ELR (cell line): Measurements from ENCODE around the gene SUGCT.

Experiments used
- DNase-seq: peaks from one replicate; pipeline ENCODE4 v3.0.0-alpha.2; 2015; ENCODE audit warnings: low read depth

SUGCT gene

DNA sequence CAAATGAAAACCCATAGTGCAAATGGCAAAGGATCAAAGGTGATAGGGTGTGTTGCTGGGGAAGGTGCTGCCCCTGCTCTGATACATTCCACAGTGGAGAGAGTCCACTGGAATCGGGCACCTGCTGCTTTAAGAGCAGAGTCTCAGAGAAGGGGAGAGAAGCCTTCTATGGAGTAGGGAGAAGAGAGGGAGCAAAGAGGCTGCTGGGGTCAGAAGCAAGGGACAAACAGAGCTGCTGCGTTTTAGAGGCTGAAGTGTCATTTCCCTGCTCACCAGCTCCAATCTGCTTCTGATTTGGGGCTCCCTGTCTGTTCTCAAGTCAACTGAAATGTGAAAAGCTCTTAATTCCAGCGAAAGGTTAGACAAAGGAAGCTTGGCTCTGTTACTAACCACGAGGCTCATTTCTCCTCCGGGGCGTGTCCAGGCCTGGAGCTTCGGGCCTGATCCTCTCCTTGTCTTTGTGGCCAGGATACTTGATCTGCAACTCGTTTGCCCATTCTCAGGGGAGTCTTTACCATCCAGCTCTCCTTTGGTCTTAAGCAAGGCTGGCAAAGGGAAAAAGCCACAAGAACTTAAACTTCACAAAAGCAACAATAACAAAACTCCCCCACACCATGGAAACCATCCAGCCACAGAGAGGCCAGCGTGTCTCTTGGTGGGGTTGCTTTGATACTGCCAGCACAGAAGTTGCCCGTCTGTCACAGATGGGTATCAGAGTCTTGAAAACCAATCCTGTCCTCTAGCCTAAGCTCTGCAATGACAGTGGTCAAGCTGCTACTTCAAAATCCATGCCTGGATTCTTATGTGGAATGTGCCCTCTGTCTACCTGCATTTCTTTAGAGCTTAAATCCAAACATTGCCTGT, 692.6 kb downstream of the SUGCT start:
- DNase-seq, result peak; percentile 24

DNA sequence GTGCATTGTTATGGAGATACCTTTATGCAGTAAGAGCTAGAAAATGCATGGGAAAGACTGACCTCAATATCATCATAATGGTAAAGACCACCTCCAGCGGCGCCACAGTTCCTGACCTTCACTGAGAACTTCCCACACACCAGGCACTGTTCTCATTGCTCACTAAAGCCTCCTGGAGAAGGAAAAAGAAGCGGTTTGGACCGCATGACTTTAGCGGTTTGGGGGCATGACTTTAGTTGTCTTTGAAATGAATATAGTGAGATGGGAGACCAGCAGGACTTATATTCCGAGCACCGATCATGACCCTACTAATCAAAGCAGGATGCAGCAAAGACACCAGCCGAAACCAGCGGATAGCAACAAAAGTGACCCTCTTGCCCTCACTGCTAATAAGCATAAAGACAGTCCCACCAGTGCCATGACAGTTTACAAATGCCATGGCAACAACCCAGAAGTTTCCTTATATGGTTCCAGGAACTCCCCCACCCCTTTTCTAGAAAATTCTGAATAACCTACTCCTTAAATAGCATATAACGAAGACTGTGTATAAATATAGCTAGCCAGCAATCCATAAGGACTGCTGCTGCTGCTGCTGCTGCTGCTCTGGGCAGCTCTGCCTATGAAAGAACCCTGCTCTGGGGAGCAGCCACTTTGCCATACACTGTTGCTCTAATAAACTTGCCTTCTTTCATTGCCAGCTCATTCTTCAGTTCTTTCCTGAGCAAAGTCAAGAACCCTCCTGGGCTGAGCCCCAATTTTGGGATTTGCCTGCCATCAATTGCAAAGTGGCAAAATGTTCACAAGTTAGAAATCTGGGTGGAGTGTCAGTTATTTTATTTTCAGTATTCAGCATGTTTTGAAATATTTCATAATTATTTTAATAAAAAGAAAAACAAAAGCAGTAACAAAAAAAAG, 694.1 kb downstream of the SUGCT start:
- DNase-seq, result no peak

DNA sequence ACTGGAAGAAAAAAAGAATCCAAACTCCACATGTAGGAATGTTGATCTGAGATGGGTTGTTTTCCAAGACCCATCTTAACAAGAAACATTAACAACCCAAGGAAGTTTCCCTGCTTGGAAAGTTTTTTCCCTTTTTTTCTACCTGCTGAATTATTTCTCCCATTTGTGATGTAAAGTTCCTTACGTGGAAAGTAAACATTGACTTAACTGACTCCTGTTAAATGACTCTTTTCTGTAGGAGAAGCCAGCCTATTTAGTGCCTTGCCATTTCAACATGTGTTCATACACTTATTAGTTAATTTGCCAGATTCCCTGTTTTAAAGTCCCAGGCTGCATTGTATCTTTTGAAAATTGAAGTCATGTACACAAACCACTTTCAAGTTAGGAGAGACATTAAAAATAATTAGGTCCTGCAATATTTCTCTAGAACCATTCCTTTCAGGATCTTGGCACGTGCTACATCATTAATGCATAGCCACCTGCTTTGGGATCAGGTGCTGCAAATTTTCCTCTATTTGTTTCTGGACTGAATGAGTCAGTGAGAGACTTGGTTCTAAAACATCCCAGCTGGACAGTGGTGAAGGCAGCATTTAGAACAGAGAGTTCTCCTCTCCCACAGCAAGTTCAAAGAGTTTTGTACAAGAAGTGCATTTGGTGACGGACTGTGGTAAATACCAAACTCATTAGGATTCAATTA, 698.5 kb downstream of the SUGCT start:
- DNase-seq, result no peak

DNA sequence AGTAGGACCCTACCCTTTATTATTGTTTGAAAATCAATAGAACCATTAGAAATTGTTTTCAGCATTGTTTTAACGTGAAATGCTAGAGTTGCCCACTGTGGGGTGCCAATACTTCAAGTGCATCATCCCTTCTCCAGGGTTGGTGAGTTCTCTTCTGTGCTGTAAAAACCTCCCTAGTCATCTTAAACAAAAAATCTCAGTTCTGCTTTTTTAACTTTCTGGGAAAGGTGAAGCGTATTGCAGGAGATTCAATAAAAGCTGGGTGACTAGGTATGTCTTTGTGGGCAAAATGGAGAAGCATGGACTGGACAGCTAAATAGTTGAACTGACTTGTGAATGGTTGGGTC, 699.1 kb downstream of the SUGCT start:
- DNase-seq, result peak; percentile 56

DNA sequence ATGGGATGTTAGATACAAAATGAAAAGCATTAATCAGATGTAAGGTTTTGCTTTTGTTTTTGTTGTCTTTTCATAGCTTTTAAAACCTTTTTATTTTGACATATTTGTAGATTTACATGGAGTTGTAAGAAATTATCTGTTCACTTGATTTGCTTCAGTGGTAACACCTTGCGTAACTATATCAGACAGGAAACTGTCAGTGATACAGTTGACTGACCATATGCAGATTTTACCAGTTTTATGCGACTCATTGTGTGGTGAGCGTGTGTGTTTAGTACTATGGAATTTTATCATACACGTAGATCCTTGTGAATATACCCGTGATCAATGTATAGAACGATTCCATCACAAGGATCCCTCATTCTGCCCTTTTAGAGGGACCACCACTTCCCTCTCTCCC, 701.4 kb downstream of the SUGCT start:
- peak; percentile 54 for DNase-seq

DNA sequence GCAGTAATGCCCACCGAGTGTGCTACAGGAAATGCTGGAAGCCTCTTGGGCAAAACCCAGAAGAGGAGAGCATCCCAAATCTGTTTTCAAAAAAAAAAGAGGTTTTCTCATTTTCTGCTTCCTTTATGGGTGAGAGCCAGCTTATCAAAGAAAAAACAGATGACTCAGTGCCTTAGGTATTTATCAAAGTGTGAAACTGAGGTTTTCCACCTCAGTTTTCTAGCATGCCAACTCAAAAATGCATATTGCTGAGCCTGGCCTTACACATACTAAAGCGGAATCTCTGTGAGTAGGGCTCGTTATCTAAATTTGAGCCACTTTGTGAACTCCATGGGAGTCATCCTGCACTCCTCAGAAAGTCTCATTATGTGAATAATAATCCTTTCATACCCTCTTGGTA, 705.1 kb downstream of the SUGCT start:
- DNase-seq, result peak; percentile 25

DNA sequence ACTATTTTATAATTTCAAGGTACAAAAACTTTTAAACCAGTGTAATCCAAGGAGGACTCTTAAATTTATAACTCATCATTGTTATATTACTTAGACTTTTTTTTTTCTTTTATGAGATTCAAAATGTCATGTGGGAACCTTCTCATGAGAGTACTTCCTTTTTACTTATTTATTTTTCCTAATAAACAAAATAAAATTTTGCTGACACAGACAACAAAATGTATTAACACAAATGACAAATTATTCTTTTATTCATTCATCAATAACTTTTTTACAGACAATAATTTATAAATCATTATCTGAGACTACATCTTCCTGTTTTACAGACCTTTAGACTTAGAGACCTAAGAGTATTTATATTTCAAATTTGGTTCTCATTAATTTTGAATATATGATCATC, 706.2 kb downstream of the SUGCT start:
- DNase-seq, result no peak

DNA sequence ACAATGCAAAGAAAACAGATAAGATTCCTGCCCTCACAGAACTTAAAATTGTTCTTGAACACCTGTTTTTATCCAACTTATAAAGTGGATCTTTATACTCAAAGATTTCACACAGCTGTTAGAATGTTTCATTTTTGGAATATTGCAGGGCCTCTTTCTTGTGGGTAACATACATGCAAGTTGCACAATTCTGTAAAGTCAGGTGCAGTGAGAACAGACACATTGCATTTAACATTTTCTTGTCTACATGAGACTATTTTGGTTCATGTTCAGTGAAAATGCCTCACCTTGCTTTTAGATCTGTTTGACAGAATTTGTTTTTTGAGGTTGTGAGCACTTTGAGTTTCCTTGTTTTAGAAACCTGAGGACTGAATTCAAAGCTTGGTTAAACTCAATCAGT, 707.8 kb downstream of the SUGCT start:
- DNase-seq, result no peak

DNA sequence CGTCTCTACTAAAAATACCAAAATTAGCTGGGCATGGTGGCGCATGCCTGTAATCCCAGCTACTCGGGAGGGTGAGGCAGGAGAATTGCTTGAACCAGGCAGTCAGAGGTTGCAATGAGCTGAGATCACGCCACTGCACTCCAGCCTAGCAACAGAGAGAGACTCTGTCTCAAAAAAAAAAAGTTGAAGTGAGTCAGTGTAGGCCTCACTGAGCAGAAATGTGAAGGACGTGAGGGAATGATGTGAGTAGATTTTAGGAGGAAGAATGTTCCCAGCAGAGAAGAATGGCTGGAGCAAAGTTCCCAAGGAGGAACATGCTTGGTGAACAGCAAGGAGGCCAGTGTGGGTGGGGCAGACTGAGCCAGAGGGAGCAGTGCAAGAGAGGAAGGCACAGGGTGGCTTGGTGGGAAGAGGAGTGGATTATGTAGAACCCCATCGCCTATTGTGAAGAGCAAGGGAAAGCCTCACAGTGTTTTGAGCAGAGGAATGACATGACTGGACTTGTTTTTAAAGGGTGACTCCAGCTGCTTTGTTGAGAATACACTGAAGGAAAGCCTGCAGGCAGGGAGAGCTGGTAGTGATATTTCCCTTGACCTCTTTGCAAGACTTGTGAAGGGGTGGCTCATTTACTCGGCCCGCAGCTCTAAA, 708.7 kb downstream of the SUGCT start:
- DNase-seq, result peak; percentile 9

DNA sequence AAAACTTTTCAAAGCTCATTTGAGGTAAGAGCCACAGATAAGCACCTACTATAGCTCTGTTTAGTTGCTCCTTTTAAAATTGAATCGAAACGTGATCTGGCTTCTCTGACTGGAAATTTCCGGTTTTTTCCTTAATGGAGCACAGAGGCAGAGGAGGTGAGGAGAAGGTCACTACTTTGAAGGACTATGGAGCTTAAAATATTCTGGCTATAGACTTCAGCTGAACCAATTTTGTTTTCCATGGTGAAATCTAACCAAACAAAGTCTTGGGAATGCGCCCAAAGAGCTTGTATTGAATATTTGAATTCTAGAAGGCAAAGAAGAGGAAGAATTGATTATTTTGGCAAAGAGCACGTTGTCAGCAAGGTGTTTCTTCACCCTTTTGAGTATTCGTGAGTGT, 711.1 kb downstream of the SUGCT start:
- DNase-seq, result no peak

DNA sequence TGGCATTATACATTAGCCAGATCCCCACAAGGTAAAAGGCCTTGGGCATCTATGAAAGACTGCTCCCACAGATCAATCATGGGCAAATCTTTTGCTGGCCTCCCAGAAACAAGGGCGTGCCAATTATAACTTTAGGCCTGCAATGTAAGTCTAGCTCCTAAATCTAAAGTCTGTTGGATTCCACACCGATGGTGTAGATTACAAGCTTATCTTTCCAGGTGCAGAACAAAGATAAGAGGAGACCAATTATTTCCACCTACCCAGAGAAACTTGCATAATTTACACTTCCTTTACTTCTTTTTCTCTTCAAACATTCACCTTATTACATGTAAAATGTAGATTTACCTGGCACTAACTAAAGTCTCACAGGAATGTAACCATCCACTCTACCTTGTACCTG, 713.1 kb downstream of the SUGCT start:
- DNase-seq, result no peak

DNA sequence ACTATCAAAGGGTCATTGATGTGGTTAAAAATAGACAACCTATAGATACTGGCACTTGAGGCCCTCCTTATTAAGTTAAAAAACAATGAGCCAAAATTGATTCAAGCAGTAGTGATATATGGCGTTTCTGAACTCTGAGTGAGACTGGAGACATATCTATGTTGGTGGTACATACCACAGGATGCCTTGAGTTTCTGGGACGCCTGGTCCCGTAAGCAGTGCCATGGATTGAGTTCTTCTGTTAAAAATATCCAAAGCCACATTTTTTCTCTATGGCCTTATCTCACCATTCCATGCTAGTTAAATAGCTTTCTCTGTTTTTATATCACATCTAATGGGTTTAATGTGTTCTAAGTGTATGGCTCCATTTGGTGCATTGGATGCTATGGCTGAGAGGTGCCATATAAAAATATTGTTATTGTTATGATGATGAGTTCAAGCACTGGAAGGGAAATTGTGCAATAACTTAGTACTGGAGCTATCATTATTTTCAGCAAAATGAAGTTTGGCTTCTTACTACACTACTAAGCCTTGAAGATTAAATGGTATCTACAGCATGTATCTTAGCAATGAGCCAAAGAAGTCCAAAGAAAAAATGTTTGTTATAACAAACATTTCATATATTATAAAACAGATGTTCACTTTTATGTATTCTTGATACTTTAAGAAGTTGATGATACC, 713.9 kb downstream of the SUGCT start:
- no peak for DNase-seq

DNA sequence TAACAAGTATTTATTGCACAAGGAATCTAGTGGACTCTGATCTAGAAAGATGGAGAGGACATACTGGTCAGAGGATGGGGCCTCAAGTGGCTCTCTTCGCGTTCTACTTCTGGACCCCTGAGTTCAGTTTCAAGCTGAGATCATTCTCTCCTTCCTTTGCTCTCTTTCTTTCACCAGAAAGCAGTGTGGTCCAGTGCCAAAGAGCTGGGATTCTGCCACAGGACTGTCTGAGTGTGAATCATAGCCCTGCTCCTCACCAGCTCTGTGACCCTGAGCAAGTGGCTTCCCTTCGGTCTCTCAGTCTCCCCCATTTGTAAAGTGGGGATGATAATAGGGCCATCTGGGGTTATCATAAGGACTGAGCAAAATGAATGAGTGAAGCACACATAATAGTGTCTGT, 715.2 kb downstream of the SUGCT start:
- no peak for DNase-seq

DNA sequence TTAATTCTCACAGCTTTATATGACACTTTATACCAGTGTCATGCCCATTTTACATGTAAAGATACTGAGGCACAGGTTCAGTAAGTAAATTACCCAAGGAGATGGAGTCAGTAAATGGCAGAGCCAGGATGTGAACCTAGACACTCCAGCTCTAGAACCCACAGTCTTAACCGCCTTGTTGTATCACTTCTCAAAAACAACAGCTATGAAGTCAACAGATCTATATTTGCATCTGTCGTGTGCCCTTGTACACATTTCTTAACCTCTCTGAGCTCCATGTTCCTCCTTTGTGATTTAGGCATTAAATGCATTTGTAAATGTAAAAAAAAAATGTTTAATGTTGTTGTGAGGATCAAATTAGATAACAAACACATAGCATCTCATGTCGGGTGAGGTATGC, 716.2 kb downstream of the SUGCT start:
- DNase-seq, result no peak

DNA sequence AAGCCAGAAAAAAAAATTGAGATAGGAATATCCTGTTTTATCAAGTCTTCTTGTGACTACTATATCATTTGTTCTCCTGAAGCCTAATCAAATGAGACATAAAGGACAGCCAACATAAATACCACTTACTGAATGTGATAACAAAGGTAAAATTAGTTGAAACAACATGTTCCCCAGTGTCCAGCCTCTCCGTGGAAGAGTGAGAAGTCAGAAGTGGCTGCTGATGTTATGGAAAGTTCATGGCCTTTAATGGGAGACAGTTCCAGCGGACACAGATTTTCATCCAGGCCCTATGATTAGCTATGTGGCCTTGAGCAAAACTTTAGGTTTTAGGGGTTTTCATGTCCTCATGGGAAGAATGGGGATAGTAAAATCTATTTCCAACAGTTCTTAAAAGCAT, 724.3 kb downstream of the SUGCT start:
- no peak for DNase-seq

DNA sequence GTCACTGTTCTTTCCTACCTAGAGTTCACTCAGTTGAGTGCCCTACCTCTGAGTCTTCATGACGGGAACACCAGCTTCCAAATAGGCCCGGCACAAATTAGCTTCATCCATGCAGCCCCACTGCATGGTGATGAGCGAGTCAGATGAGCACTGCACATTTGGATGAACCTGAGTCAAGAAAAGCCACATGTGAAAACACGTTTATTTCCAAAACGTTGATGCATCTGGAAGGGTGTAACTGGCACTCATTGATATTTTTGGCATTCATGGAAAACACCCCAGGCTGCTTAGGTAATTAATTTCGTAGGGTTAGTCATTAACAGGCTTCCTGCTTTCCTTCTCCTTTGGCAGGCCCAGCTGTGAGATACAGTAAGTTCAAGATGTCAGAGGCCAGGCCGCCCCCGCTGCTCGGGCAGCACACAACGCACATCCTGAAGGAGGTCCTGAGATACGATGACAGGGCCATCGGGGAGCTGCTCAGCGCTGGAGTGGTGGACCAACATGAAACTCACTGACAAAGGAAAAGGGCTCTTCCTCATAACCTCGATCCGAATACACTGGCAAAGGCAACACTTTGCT, 725.2 kb downstream of the SUGCT start:
- no peak for DNase-seq

DNA sequence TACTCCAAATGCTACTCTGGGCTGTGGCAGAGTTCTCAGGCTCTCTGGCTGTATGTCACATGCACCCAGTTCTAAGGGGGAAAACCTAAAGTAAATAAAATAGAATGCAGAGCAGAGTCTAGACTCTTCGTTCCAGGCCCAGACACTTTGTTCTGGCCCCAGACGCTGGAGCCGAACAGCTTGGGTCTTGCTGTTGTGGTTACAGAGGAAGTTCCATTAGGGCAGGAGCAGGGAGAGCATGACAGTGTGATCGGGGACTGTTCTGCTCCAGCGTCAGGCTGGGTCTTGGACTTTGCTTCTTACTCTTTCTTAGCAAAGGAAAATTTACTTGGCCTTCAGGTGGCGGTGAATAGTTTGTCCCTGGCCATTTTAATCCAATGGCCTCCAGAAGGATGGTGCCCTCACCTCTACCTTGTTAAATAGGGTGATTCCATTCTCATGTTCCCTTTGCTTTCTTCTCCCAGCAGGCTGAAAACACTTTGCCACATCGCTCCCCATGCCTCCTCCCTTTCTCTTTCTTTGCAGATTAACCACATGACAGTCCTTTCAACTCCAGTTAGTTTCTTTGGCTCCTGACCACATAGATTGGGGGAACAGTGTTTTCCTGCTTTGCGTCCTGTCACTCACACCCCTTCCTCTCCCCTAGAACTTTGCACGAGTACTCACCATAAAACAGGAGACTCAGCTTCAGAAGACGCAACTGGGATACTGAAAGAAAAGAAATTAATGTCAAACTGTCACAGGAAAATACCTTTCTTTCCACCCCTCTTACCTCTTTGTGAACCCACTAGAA, 730.8 kb downstream of the SUGCT start:
- no peak for DNase-seq

DNA sequence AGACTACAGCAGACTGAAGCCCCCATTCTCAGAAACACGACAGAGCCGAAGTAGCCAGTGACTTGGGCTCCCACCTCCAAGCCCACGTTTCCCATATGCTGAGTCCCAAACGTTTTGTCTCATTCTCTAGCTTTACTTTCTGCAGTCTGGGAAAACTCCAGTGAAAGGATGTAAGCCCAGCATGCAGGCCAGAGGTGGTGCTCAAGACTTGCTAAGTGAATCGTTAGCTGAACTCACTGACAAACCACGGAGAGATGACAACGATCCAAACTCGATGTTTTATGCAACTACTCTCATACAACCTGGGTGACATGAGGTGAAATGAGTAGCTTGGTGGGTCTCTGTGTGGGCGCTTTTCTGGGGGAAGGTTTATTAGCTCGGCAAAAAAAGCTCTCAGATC, 731.8 kb downstream of the SUGCT start:
- DNase-seq, result no peak

DNA sequence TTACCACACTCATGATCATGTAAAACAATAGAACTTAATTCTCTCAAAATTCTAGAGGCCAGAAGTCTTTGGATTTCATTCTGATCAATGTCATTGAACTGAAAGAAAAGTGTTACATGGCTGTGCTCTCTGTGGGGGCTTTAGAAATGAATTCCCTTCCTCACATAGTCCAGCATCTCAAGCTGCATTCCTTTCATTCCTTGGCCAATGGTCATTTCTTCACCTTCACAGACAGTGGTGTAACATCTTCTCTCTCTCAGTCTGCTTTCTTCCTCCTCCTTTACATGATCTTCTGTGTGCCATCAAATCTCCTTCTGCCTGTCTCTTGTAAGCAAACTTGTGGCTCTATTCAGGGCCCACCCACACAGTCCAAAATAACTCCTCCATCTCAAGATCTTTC, 735.3 kb downstream of the SUGCT start:
- peak; percentile 20 for DNase-seq

DNA sequence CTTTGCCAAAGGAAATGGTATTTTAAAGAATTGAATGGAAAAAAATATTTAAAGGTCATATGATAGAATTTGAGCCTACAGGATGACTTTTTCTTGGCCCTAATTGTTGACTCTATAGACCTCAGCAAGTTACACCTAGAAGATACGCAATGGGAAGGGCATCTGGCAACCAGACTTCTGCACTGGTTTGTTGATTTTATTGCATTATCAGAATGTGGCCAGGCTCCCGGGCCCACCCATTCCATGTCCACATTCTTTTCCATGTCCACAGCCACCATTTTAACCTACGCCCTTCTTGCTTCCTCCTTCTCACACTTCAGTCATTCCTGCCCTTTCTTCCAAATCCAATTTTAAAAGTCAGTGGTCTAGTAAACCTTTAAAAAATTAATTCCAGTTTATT, 738.4 kb downstream of the SUGCT start:
- no peak for DNase-seq
